Stimulated activated CD8-positive, alpha-beta memory T cell treated with anti-CD3 and anti-CD28 coated beads, Interleukin-12 subunit alpha, Interleukin-12 subunit beta, amount 100 ng/mL, for 24 hours (primary cell): Measurements from ENCODE around the gene MRPS30.
"Not testable (repeated sequence)": the region's sequence is repeated elsewhere in the genome, so short reads cannot be mapped to it uniquely, and the experiment has no call there.

Source experiments
- DNase-seq: peaks from one replicate; pipeline ENCODE4 v3.0.0-alpha.2; 2020; ENCODE audit errors: extremely low read depth

MRPS30 gene

GRCh38 chr5:44808435-44809214 lies at the start of gene MRPS30:
TSS of gene MRPS30 (plus strand) at chr5:44808947. CDS start at chr5:44808963, 16 bp downstream.
- DNase-seq: peak; percentile 69

GRCh38 chr5:44769200-44769876 lies 39.4 kb upstream of the MRPS30 start:
- no peak for DNase-seq

- no peak for DNase-seq
Observed at GRCh38 chr5:44769877-44770209, 38.9 kb upstream of the MRPS30 start.

GRCh38 chr5:44770780-44771717 lies 37.7 kb upstream of the MRPS30 start:
- no peak for DNase-seq

- DNase-seq: not testable (repeated sequence)
Observed at GRCh38 chr5:44772397-44772796, 36.4 kb upstream of the MRPS30 start.

- DNase-seq: no peak
Observed at GRCh38 chr5:44774279-44774880, 34.4 kb upstream of the MRPS30 start.

- no peak for DNase-seq
Observed at GRCh38 chr5:44779167-44779566, 29.6 kb upstream of the MRPS30 start.

GRCh38 chr5:44783634-44784315 lies 25.0 kb upstream of the MRPS30 start:
- no peak for DNase-seq

- DNase-seq: no peak
Observed at GRCh38 chr5:44787731-44788130, 21.0 kb upstream of the MRPS30 start.

GRCh38 chr5:44789372-44789995 lies 19.3 kb upstream of the MRPS30 start:
- not testable (repeated sequence) for DNase-seq

GRCh38 chr5:44792031-44792673 lies 16.6 kb upstream of the MRPS30 start:
- DNase-seq: not testable (repeated sequence)

GRCh38 chr5:44794371-44794770 lies 14.4 kb upstream of the MRPS30 start:
- no peak for DNase-seq

- DNase-seq: no peak
Observed at GRCh38 chr5:44795496-44795895, 13.3 kb upstream of the MRPS30 start.

GRCh38 chr5:44797841-44798240 lies 10.9 kb upstream of the MRPS30 start:
- DNase-seq: no peak

- DNase-seq: no peak
Observed at GRCh38 chr5:44801992-44802391, 6.8 kb upstream of the MRPS30 start.

GRCh38 chr5:44806608-44807007 lies 2.1 kb upstream of the MRPS30 start:
- no peak for DNase-seq

- DNase-seq: no peak
Observed at GRCh38 chr5:44807269-44807668, 1.5 kb upstream of the MRPS30 start.

- peak; percentile 11 for DNase-seq
Observed at GRCh38 chr5:44809215-44809955, 638 bp downstream of the MRPS30 start.

- no peak for DNase-seq
Observed at GRCh38 chr5:44809956-44810420, 1.2 kb downstream of the MRPS30 start.
